H9 (cell line): ENCODE data around the gene ESPL1. TPM values are rescaled to one million over a fixed set of nuclear protein-coding genes. Genes with fewer than 3 reads are reported as not detected.
A peak's percentile ranks its signal among the peaks of the same experiment; 100 is the strongest.

Source experiments
- DNase-seq: peaks from one replicate; pipeline ENCODE4 v3.0.0-alpha.2; 2017
- H2AFZ ChIP-seq: one replicate; pipeline ENCODE4 v1.6.1; 2013; ENCODE audit warnings: mild to moderate bottlenecking, low read length, control low read depth, moderate library complexity
- H2AK5ac ChIP-seq: 2 replicates; pipeline ENCODE4 v1.6.1; 2013; ENCODE audit warnings: low read length, control low read depth, mixed read lengths; ENCODE audit not compliant: insufficient read length
- H2BK120ac ChIP-seq: one replicate; pipeline ENCODE4 v1.6.1; 2013; ENCODE audit warnings: low read depth, mild to moderate bottlenecking, low read length, control low read depth, inconsistent platforms; ENCODE audit not compliant: poor library complexity, severe bottlenecking
- H2BK12ac ChIP-seq: 2 replicates; pipeline ENCODE4 v1.6.1; 2013; ENCODE audit warnings: low read length, control low read depth, mixed read lengths, low read depth; ENCODE audit not compliant: insufficient read length
- H2BK15ac ChIP-seq: 2 replicates; pipeline ENCODE4 v1.6.1; 2013; ENCODE audit warnings: low read depth, low read length, control low read depth
- H2BK20ac ChIP-seq: one replicate; pipeline ENCODE4 v1.6.1; 2013; ENCODE audit warnings: low read depth, mild to moderate bottlenecking, low read length, control low read depth, inconsistent platforms; ENCODE audit not compliant: poor library complexity, severe bottlenecking
- H2BK5ac ChIP-seq: 2 replicates; pipeline ENCODE4 v1.6.1; 2013; ENCODE audit warnings: low read length, control low read depth, mixed read lengths; ENCODE audit not compliant: insufficient read length
- H3K14ac ChIP-seq: 2 replicates; pipeline ENCODE4 v1.6.1; 2013; ENCODE audit warnings: low read length, control low read depth; ENCODE audit not compliant: insufficient read depth
- H3K18ac ChIP-seq: 2 replicates; pipeline ENCODE4 v1.6.1; 2013; ENCODE audit warnings: low read depth, mild to moderate bottlenecking, mixed read lengths, low read length, control low read depth; ENCODE audit not compliant: insufficient read length
- H3K23ac ChIP-seq: 2 replicates; pipeline ENCODE4 v1.6.1; 2013; ENCODE audit warnings: low read length, control low read depth, mixed read lengths, low read depth; ENCODE audit not compliant: insufficient read length
- H3K23me2 ChIP-seq: 2 replicates; pipeline ENCODE4 v1.6.1; 2013; ENCODE audit warnings: low read depth, mild to moderate bottlenecking, mixed read lengths, low read length, control low read depth; ENCODE audit not compliant: insufficient read length, poor library complexity, severe bottlenecking
- H3K27ac ChIP-seq: 2 replicates; pipeline ENCODE4 v1.5.1; 2013; ENCODE audit warnings: low read length, control low read depth, mixed read lengths, low read depth; ENCODE audit not compliant: insufficient read length
- H3K27me3 ChIP-seq: 2 replicates; pipeline ENCODE4 v1.6.1; 2013; ENCODE audit warnings: low read length, control low read depth, inconsistent platforms; ENCODE audit not compliant: insufficient read depth
- H3K4ac ChIP-seq: 2 replicates; pipeline ENCODE4 v1.6.1; 2013; ENCODE audit warnings: low read depth, mild to moderate bottlenecking, control low read depth, inconsistent platforms, low read length, moderate library complexity
- H3K4me1 ChIP-seq: 2 replicates; pipeline ENCODE4 v1.6.1; 2013; ENCODE audit warnings: low read length, control low read depth, inconsistent platforms; ENCODE audit not compliant: insufficient read depth
- H3K4me2 ChIP-seq: 2 replicates; pipeline ENCODE4 v1.6.1; 2013; ENCODE audit warnings: low read length, control low read depth, mixed read lengths; ENCODE audit not compliant: insufficient read length, insufficient read depth
- H3K56ac ChIP-seq: 2 replicates; pipeline ENCODE4 v1.6.1; 2013; ENCODE audit warnings: low read depth, mild to moderate bottlenecking, mixed read lengths, low read length, control low read depth; ENCODE audit not compliant: insufficient read length
- H3K79me1 ChIP-seq: 2 replicates; pipeline ENCODE4 v1.6.1; 2013; ENCODE audit warnings: low read depth, mild to moderate bottlenecking, moderate library complexity, low read length, control low read depth, inconsistent platforms; ENCODE audit not compliant: insufficient read depth, poor library complexity, severe bottlenecking
- H3K79me2 ChIP-seq: 2 replicates; pipeline ENCODE4 v1.6.1; 2013; ENCODE audit warnings: low read length, control low read depth, inconsistent platforms; ENCODE audit not compliant: insufficient read depth
- H3K9ac ChIP-seq: 2 replicates; pipeline ENCODE4 v1.6.1; 2013; ENCODE audit warnings: low read length, control low read depth, mixed read lengths; ENCODE audit not compliant: insufficient read length; ENCODE audit errors: extremely low read depth
- H3K9me3 ChIP-seq: one replicate; pipeline ENCODE4 v1.6.1; 2013; ENCODE audit warnings: low read depth, low read length, inconsistent platforms; ENCODE audit not compliant: control insufficient read depth
- H3T11ph ChIP-seq: one replicate; pipeline ENCODE4 v1.6.1; 2013; ENCODE audit warnings: mild to moderate bottlenecking, low read length, control low read depth, inconsistent platforms
- H4K20me1 ChIP-seq: one replicate; pipeline ENCODE4 v1.6.1; 2013; ENCODE audit not compliant: control insufficient read depth, insufficient read length, insufficient read depth
- H4K5ac ChIP-seq: 2 replicates; pipeline ENCODE4 v1.6.1; 2013; ENCODE audit warnings: low read depth, mild to moderate bottlenecking, mixed read lengths, low read length, control low read depth; ENCODE audit not compliant: insufficient read length
- H4K8ac ChIP-seq: replicated peaks from 2 replicates; pipeline ENCODE4 v1.6.1; 2013; ENCODE audit warnings: low read length, control low read depth, mixed read lengths, low read depth; ENCODE audit not compliant: insufficient read length
- H4K91ac ChIP-seq: 2 replicates; pipeline ENCODE4 v1.6.1; 2013; ENCODE audit warnings: low read depth, mild to moderate bottlenecking, moderate library complexity, mixed read lengths, low read length, control low read depth; ENCODE audit not compliant: insufficient read length
- H3K27ac Mint-ChIP-seq, 3 experiments: 2 replicates in 2 of 3; 3 replicates in 1 of 3; pipeline ENCODE4 v1.8.0; 2020 to 2021; ENCODE audit warnings: mixed read lengths in 3 of 3, mild to moderate bottlenecking in 1 of 3, moderate library complexity in 1 of 3
- H3K27me3 Mint-ChIP-seq: 2 replicates; pipeline ENCODE4 v1.8.0; 2021; ENCODE audit warnings: low read depth, mild to moderate bottlenecking, moderate library complexity, mixed read lengths
- H3K36me3 Mint-ChIP-seq, 3 experiments: 2 replicates in 2 of 3; 3 replicates in 1 of 3; pipeline ENCODE4 v1.8.0; 2020 to 2021; ENCODE audit warnings: low read depth in 3 of 3, mixed read lengths in 3 of 3; ENCODE audit not compliant: insufficient read depth in 1 of 3
- H3K4me1 Mint-ChIP-seq, 2 experiments: 2 replicates each; pipeline ENCODE4 v1.8.0; 2020; ENCODE audit warnings: mixed read lengths in 2 of 2
- H3K4me3 Mint-ChIP-seq, 2 experiments: 2 replicates in 1 of 2; 3 replicates in 1 of 2; pipeline ENCODE4 v1.8.0; 2020 to 2021; ENCODE audit warnings: mild to moderate bottlenecking in 2 of 2, mixed read lengths in 2 of 2, moderate library complexity in 1 of 2
- H3K9me3 Mint-ChIP-seq, 2 experiments: 2 replicates in 1 of 2; 3 replicates in 1 of 2; pipeline ENCODE4 v1.8.0; 2020; ENCODE audit warnings: mild to moderate bottlenecking in 2 of 2, mixed read lengths in 2 of 2, moderate library complexity in 1 of 2
- CTCF ChIP-seq: fragments of 200-600 bp; sonication (generic); conservative IDR thresholded peaks from 3 replicates; pipeline ENCODE4 v1.8.0; 2021; ENCODE audit warnings: antibody characterized with exemption, mild to moderate bottlenecking
- WGBS: extraction: QIAGEN DNeasy Blood & Tissue Kit; methylation state at CpG from one replicate; pipeline ENCODE4 v1.1.7; 2013; ENCODE audit warnings: missing lambda C conversion rate, low lambda C conversion rate, mixed read lengths; ENCODE audit not compliant: insufficient read length; ENCODE audit errors: extremely low coverage; 5-methylcytosine and 5-hydroxymethylcytosine counted together
- total RNA-seq: library from RNA; stranded (reverse); gene quantifications from 2 replicates; pipeline ENCODE4 v1.2.1, GENCODE V29; 2021

Gene ESPL1
- total RNA-seq, 1 experiment from 2014 or later, result 43.2 TPM

- Mint-ChIP-seq H3K27me3 (peaks cover 10% of the 10 kb centered on the region), H3K9me3 (no peaks in the 10 kb centered on the region), H3K36me3 (peaks cover 8 to 12% (median 11%) of the 10 kb centered on the region in 3 experiments; a peak in 6 of 7 replicates), H3K4me1 (peaks cover 66% of the 10 kb centered on the region in 2 experiments), H3K27ac (peak overlapping the region in 2 of 3 experiments; percentile 75 to 90; a peak in 4 of 7 replicates), H3K4me3 (peak overlapping the region; percentile 27 to 74)
- Histone ChIP-seq H3K79me1 (no peaks in the 10 kb centered on the region), H4K20me1 (no peaks in the 10 kb centered on the region), H3K4ac (no peak overlapping the region), H3K23ac (no peak overlapping the region), H2AFZ (no peak overlapping the region), H3K23me2 (peaks cover 22% of the 10 kb centered on the region), H4K91ac (no peak overlapping the region), H3K9ac (no peak overlapping the region), H4K8ac (no peak overlapping the region), H2BK120ac (no peak overlapping the region), H3K4me2 (peak overlapping the region; percentile 9), H4K5ac (no peak overlapping the region), H3K4me1 (peaks cover 25% of the 10 kb centered on the region; the same call in 1 of the 2 replicates), H2BK12ac (no peak overlapping the region), H3K27me3 (peaks cover 3% of the 10 kb centered on the region; the same call in 1 of the 2 replicates), H3T11ph (no peak overlapping the region), H2AK5ac (no peak overlapping the region), H3K27ac (no peak overlapping the region), H3K79me2 (peaks cover 4% of the 10 kb centered on the region; the same call in 1 of the 2 replicates), H3K18ac (no peak overlapping the region), H3K56ac (no peak overlapping the region), H2BK20ac (no peak overlapping the region), H2BK15ac (no peak overlapping the region), H2BK5ac (no peak overlapping the region), H3K14ac (no peak overlapping the region), H3K9me3 (no peaks in the 10 kb centered on the region)
- TF ChIP-seq CTCF, result no peak
- no CpG with 5 or more reads among the region's 16 CpGs for WGBS
- DNase-seq, result peak; percentile 56
Measured at GRCh38 chr12:53223389-53224060, 44.6 kb upstream of the ESPL1 start.
